ENCODE results near the gene SEC61A2.

GRCh38 chr10:12195281-12195602, 65.8 kb downstream of the SEC61A2 start:
- TF ChIP-seq POLR2AphosphoS5 (IDR thresholded peaks at IDR 0.05; ENCODE audit: low read length): no peak
- no peak for TF ChIP-seq ZBTB4 (CRISPR knock-in tag; IDR thresholded peaks at IDR 0.05)
